NCI-H1105 treated with DMSO at 0.1 percent for 48 hours (cell line): ENCODE data around the gene ABCB9.
A peak's percentile ranks its signal among the peaks of the same experiment; 100 is the strongest.
"Not testable (repeated sequence)": the region's sequence is repeated elsewhere in the genome, so short reads cannot be mapped to it uniquely, and the experiment has no call there.

ENCODE experiments used
- DNase-seq: peaks from one replicate; lab custom pipeline; 2025; lab: John Stamatoyannopoulos, UW

ABCB9 gene

GRCh38 chr12:122963941-122964265 is 2.4 kb downstream of the ABCB9 start:
- peak; percentile 48 for DNase-seq

GRCh38 chr12:122961531-122962329 is 4.5 kb downstream of the ABCB9 start:
- peak; percentile 78 for DNase-seq

- no peak for DNase-seq
Measured at GRCh38 chr12:122960193-122960569, 6.1 kb downstream of the ABCB9 start.

GRCh38 chr12:122959566-122960192 is 6.6 kb downstream of the ABCB9 start:
- DNase-seq = no peak

- no peak for DNase-seq
Measured at GRCh38 chr12:122958198-122958888, 7.9 kb downstream of the ABCB9 start.

- DNase-seq = no peak
Measured at GRCh38 chr12:122956035-122956434, 10.2 kb downstream of the ABCB9 start.

GRCh38 chr12:122955156-122955555 is 11.1 kb downstream of the ABCB9 start:
- no peak for DNase-seq

- DNase-seq = peak; percentile 27
Measured at GRCh38 chr12:122951979-122952892, 14.0 kb downstream of the ABCB9 start.

GRCh38 chr12:122951406-122951805 is 14.9 kb downstream of the ABCB9 start:
- no peak for DNase-seq

- DNase-seq = no peak
Measured at GRCh38 chr12:122949816-122950675, 16.2 kb downstream of the ABCB9 start.

GRCh38 chr12:122949405-122949804 is 16.9 kb downstream of the ABCB9 start:
- no peak for DNase-seq

GRCh38 chr12:122948605-122949004 is 17.7 kb downstream of the ABCB9 start:
- DNase-seq = no peak

- no peak for DNase-seq
Measured at GRCh38 chr12:122947352-122947792, 18.9 kb downstream of the ABCB9 start.

- no peak for DNase-seq
Measured at GRCh38 chr12:122946690-122947341, 19.4 kb downstream of the ABCB9 start.

- no peak for DNase-seq
Measured at GRCh38 chr12:122944605-122945592, 21.4 kb downstream of the ABCB9 start.

- no peak for DNase-seq
Measured at GRCh38 chr12:122943196-122943595, 23.1 kb downstream of the ABCB9 start.

- DNase-seq = no peak
Measured at GRCh38 chr12:122942637-122943036, 23.6 kb downstream of the ABCB9 start.

GRCh38 chr12:122941351-122941750 is 24.9 kb downstream of the ABCB9 start:
- not testable (repeated sequence) for DNase-seq

GRCh38 chr12:122939125-122939524 is 27.1 kb downstream of the ABCB9 start:
- DNase-seq = no peak
